Calu3 (cell line): Measurements from ENCODE around the gene MAGI1. TPM values are rescaled to one million over a fixed set of nuclear protein-coding genes. Genes with fewer than 3 reads are reported as not detected.

Experiments
- BruUV-seq: library from RNA; stranded (reverse); fragments of 400-500 nt; replicated peaks from 2 replicates; lab custom pipeline; 2021; lab: Mats Ljungman, UMichigan
- CTCF ChIA-PET: fragments of 300-600 bp; sonication (Branson Sonifier 250); formaldehyde crosslinking; loops from one replicate; lab custom pipeline; 2022; ENCODE audit warnings: antibody characterized with exemption; lab: Charles Lee
- DNase-seq: peaks from one replicate; pipeline ENCODE4 v3.0.0; 2022
- H3K27ac Mint-ChIP-seq: one replicate; pipeline ENCODE4 v1.8.0; 2022; ENCODE audit warnings: mixed read lengths; ENCODE audit not compliant: unreplicated experiment
- H3K27me3 Mint-ChIP-seq: one replicate; pipeline ENCODE4 v1.8.0; 2022; ENCODE audit warnings: mixed read lengths; ENCODE audit not compliant: unreplicated experiment
- H3K36me3 Mint-ChIP-seq: one replicate; pipeline ENCODE4 v1.8.0; 2022; ENCODE audit warnings: mild to moderate bottlenecking, moderate library complexity, mixed read lengths; ENCODE audit not compliant: insufficient read depth, unreplicated experiment
- H3K4me1 Mint-ChIP-seq: one replicate; pipeline ENCODE4 v1.8.0; 2022; ENCODE audit warnings: mild to moderate bottlenecking, low read depth, mixed read lengths; ENCODE audit not compliant: unreplicated experiment
- H3K4me3 Mint-ChIP-seq: one replicate; pipeline ENCODE4 v1.8.0; 2022; ENCODE audit warnings: mild to moderate bottlenecking, low read depth, moderate library complexity, mixed read lengths; ENCODE audit not compliant: unreplicated experiment
- H3K9me3 Mint-ChIP-seq: one replicate; pipeline ENCODE4 v1.8.0; 2022; ENCODE audit warnings: low read depth, mixed read lengths; ENCODE audit not compliant: unreplicated experiment
- intact Hi-C: fragments of 100-400 bp; cut with micrococcal nuclease; formaldehyde crosslinking; loops from one replicate; pipeline ENCODE4 v1.10.0; 2022; ENCODE audit not compliant: unreplicated experiment
- total RNA-seq: library from RNA; stranded (reverse); gene quantifications from 2 replicates; pipeline ENCODE4 v1.2.3, GENCODE V29; 2022
- TF ChIP-seq, protein P1 (sequence below): fragments of 200-600 bp; IDR thresholded peaks from one replicate; pipeline ENCODE4 v1.8.0; 2022; ENCODE audit warnings: antibody characterized with exemption; ENCODE audit not compliant: unreplicated experiment

MAGI1 gene
- total RNA-seq, 1 experiment from 2014 or later = 76.4 TPM

DNA sequence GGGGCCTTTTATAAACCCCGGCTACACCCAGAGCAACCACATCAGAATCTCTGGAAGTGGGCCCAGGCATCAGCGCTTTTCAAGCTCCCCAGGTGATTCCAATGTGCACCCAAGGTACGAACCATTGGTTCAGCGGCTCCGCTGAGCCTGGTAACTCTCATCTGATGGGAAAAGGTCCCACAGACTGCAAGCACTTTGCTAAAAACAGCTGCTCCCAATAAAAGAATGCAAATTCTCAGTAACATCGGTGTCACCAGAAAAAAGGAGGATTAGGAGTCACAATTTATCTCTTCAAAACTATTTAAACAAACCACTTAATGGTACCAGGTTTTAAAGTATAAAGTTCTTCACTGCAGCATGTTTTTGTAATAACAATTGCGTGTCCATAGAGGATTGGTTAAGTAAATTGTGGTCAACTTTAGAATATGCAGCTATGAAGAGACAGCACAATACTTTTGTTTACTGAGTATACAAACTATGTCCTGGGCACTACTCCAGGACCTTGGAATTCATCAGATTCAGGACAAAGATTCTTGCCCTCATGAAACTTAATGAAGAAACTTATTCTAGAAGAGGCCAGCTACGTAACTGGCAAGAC, 690.2 kb downstream of the MAGI1 start:
- DNase-seq = no peak
- CTCF ChIA-PET = interaction anchor here (0.6 kb wide), 1 partner anchor 20 kb away, joined by 3 read pairs; no protein-coding TSS in a partner anchor
- intact Hi-C loops = loop anchor here (10.0 kb wide), 1 partner anchor 326 kb away; no protein-coding TSS in a partner anchor
- Mint-ChIP-seq H3K4me3 (no peak overlapping the region), H3K27ac (no peak overlapping the region), H3K4me1 (no peaks in the 10 kb centered on the region), H3K9me3 (no peaks in the 10 kb centered on the region), H3K27me3 (no peaks in the 10 kb centered on the region), H3K36me3 (no peaks in the 10 kb centered on the region)
- TF ChIP-seq, protein P1, sequence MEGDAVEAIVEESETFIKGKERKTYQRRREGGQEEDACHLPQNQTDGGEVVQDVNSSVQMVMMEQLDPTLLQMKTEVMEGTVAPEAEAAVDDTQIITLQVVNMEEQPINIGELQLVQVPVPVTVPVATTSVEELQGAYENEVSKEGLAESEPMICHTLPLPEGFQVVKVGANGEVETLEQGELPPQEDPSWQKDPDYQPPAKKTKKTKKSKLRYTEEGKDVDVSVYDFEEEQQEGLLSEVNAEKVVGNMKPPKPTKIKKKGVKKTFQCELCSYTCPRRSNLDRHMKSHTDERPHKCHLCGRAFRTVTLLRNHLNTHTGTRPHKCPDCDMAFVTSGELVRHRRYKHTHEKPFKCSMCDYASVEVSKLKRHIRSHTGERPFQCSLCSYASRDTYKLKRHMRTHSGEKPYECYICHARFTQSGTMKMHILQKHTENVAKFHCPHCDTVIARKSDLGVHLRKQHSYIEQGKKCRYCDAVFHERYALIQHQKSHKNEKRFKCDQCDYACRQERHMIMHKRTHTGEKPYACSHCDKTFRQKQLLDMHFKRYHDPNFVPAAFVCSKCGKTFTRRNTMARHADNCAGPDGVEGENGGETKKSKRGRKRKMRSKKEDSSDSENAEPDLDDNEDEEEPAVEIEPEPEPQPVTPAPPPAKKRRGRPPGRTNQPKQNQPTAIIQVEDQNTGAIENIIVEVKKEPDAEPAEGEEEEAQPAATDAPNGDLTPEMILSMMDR = no peak
- no TSS peak for BruUV-seq

DNA sequence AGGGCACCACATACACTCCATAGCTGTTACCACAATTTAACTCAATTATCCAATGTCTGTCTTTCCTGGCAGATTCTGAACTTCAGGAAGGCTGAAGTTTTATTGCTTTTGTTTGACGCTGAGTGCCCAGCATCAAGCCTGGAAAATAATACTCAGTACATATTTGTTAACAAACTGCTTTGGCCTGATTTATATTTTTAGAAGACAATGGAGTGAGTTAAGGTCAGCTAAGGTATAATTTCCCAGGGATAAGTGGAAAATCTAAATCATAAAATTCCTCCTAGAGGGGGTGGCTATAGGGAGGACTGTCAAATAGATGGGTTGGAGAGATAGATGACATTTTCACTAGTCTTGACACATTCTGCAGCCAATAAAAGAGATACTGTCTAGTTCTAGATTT, 691.6 kb downstream of the MAGI1 start:
- intact Hi-C loops = loop anchor here (10.0 kb wide), 1 partner anchor 328 kb away; no protein-coding TSS in a partner anchor
- Mint-ChIP-seq H3K9me3 (no peaks in the 10 kb centered on the region), H3K4me3 (no peak overlapping the region), H3K27ac (no peak overlapping the region), H3K36me3 (no peaks in the 10 kb centered on the region), H3K4me1 (no peaks in the 10 kb centered on the region), H3K27me3 (no peaks in the 10 kb centered on the region)
- CTCF ChIA-PET = interaction anchor here (1.3 kb wide), 1 partner anchor 13 kb away, joined by 3 read pairs; no protein-coding TSS in a partner anchor
- no peak for DNase-seq
- TF ChIP-seq, protein P1 = no peak
- BruUV-seq = no TSS peak

DNA sequence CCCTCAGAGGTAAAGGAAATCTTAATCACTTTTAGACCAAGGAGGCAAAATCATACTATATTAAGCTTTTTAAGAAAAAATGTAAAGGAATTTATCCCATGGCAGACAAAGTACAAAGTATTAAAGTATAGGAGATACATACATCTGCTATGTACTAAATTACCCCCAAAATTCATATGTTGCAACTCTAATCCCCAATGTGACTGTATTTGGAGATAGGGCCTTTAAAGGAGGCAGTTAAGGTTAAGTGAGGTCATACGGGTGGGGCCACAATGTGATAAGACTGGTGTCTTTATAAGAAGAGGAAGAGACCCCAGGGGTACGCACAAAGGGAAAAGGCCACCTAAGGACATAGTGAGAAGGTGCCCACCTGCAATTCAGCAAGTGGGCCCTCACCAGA, 693.9 kb downstream of the MAGI1 start:
- H3K4me1 Mint-ChIP-seq = no peaks in the 10 kb centered on the region
- TF ChIP-seq, protein P1 = no peak

DNA sequence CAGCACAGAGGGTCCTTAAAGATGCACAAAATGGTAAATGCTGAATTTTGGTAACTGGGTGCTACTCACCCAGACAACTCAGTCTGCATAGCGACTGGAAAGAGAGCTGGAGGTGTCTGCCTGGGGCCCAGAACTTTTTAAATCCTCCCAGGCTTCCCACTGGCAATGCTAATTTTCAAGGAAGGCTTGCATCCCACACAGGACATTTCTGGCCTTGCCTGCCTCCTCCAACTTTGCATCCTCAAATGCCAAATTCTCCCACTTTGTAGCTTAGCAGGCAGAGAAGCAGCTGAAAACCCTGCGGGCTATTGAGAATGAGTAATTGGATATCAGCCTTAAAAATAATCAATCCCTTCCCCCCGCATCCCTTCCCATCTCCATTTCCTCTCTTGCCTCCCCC, 694.3 kb downstream of the MAGI1 start:
- Mint-ChIP-seq H3K4me1 (no peaks in the 10 kb centered on the region), H3K4me3 (no peak overlapping the region), H3K36me3 (no peaks in the 10 kb centered on the region), H3K9me3 (no peaks in the 10 kb centered on the region), H3K27me3 (no peaks in the 10 kb centered on the region), H3K27ac (no peak overlapping the region)
- CTCF ChIA-PET = no interaction called here
- TF ChIP-seq, protein P1 = no peak
- intact Hi-C loops = loop anchor here (10.0 kb wide), 1 partner anchor 330 kb away; no protein-coding TSS in a partner anchor
- DNase-seq = no peak
- BruUV-seq = no TSS peak

More for the DNA sequence above, 693.9 kb downstream of the MAGI1 start:
- no peak overlapping the region for H3K4me3 Mint-ChIP-seq
- no TSS peak for BruUV-seq
- intact Hi-C loops = loop anchor here (10.0 kb wide), 1 partner anchor 330 kb away; no protein-coding TSS in a partner anchor
- CTCF ChIA-PET = no interaction called here
- no peak overlapping the region for H3K27ac Mint-ChIP-seq
- no peaks in the 10 kb centered on the region for H3K27me3 Mint-ChIP-seq
- H3K9me3 Mint-ChIP-seq = no peaks in the 10 kb centered on the region
- DNase-seq = no peak
- H3K36me3 Mint-ChIP-seq = no peaks in the 10 kb centered on the region
